ENCODE data around the gene MYH11.

DNA sequence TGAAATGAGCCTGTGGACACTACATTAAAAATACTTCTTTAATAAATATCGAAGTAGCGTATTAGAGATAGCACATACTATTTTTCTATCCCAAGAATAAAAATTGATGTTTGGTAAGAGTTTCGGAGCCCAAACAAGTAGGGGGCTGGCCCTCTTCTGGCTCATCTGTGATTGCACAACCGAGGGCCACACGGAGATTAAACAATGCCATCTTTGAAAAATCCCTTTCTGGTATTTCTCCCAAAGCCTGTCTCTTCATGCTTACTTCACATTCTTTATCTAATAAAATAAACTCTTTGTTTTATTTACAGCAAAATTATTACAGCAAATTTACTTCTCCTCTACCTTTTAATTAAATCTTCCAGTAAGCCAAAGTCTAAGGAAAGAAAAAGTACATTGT is 9.6 kb upstream of the MYH11 start:
- TF ChIP-seq, protein P1, sequence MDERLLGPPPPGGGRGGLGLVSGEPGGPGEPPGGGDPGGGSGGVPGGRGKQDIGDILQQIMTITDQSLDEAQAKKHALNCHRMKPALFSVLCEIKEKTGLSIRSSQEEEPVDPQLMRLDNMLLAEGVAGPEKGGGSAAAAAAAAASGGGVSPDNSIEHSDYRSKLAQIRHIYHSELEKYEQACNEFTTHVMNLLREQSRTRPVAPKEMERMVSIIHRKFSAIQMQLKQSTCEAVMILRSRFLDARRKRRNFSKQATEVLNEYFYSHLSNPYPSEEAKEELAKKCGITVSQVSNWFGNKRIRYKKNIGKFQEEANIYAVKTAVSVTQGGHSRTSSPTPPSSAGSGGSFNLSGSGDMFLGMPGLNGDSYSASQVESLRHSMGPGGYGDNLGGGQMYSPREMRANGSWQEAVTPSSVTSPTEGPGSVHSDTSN (CRISPR knock-in tag; IDR thresholded peaks at IDR 0.05), result no peak
- TF ChIP-seq TARDBP (CRISPR knock-in tag; IDR thresholded peaks at IDR 0.05), result no peak
- no peak for TF ChIP-seq ZNF33B (CRISPR knock-in tag; IDR thresholded peaks at IDR 0.05)
- TF ChIP-seq NR3C1 (CRISPR knock-in tag; IDR thresholded peaks at IDR 0.05), result no peak
- TF ChIP-seq, protein P2, sequence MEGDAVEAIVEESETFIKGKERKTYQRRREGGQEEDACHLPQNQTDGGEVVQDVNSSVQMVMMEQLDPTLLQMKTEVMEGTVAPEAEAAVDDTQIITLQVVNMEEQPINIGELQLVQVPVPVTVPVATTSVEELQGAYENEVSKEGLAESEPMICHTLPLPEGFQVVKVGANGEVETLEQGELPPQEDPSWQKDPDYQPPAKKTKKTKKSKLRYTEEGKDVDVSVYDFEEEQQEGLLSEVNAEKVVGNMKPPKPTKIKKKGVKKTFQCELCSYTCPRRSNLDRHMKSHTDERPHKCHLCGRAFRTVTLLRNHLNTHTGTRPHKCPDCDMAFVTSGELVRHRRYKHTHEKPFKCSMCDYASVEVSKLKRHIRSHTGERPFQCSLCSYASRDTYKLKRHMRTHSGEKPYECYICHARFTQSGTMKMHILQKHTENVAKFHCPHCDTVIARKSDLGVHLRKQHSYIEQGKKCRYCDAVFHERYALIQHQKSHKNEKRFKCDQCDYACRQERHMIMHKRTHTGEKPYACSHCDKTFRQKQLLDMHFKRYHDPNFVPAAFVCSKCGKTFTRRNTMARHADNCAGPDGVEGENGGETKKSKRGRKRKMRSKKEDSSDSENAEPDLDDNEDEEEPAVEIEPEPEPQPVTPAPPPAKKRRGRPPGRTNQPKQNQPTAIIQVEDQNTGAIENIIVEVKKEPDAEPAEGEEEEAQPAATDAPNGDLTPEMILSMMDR (CRISPR knock-in tag; IDR thresholded peaks at IDR 0.05), result no peak

Data from HepG2 (cell line).